Bronchial epithelial cell (primary cell): ENCODE measurements around the gene SPATA16. TPM values are rescaled to one million over a fixed set of nuclear protein-coding genes. Genes with fewer than 3 reads are reported as not detected.

Source experiments
- DNase-seq: peaks from one replicate; pipeline ENCODE4 v3.0.0-alpha.2; 2010; ENCODE audit warnings: low read depth
- FAIRE-seq: peaks from 2 replicates; lab custom pipeline; 2011; peaks lifted over from hg19 to GRCh38; lab: Jason Lieb, UNC
- H3K27me3 ChIP-seq: 2 replicates; pipeline ENCODE4 v1.5.1; 2011; ENCODE audit warnings: low read length; ENCODE audit not compliant: control insufficient read depth, insufficient read depth
- H3K36me3 ChIP-seq: 2 replicates; pipeline ENCODE4 v1.5.1; 2011; ENCODE audit warnings: low read length; ENCODE audit not compliant: control insufficient read depth, insufficient read depth
- H3K4me3 ChIP-seq: 2 replicates; pipeline ENCODE4 v1.5.1; 2011; ENCODE audit warnings: mild to moderate bottlenecking, low read depth, low read length, control low read depth
- total RNA-seq: library from RNA; depleted of rRNA; stranded (reverse); fragments of >200 nt; gene quantifications from 2 replicates; pipeline ENCODE4 v1.2.1, GENCODE V29; 2014
- TF ChIP-seq, protein P1 (sequence below): IDR thresholded peaks from 2 replicates; pipeline ENCODE4 v1.5.1; 2011; ENCODE audit warnings: mild to moderate bottlenecking, moderate library complexity, low read length, control low read depth, inconsistent platforms; ENCODE audit not compliant: insufficient read depth, severe bottlenecking

Gene SPATA16
- total RNA-seq, 1 donor from 2014 or later: not detected

DNA sequence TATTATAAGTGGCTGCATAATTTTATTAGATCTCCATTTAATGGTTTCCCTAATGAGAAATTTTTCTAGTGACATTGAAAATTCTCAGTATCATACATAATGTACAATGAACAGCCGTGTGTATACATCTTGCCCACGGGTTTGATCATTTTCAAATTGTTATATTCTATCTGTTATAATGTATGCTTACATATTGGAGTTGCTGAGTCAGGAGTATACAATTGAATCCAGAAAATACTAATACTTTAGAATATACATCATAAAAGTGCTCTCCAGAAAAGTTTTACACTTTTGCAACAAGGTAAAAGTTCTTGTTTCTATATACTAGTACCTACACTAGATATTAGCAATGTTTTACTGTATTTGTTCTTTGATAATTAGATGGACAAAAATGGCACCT, 82.8 kb downstream of the SPATA16 start:
- TF ChIP-seq, protein P1, sequence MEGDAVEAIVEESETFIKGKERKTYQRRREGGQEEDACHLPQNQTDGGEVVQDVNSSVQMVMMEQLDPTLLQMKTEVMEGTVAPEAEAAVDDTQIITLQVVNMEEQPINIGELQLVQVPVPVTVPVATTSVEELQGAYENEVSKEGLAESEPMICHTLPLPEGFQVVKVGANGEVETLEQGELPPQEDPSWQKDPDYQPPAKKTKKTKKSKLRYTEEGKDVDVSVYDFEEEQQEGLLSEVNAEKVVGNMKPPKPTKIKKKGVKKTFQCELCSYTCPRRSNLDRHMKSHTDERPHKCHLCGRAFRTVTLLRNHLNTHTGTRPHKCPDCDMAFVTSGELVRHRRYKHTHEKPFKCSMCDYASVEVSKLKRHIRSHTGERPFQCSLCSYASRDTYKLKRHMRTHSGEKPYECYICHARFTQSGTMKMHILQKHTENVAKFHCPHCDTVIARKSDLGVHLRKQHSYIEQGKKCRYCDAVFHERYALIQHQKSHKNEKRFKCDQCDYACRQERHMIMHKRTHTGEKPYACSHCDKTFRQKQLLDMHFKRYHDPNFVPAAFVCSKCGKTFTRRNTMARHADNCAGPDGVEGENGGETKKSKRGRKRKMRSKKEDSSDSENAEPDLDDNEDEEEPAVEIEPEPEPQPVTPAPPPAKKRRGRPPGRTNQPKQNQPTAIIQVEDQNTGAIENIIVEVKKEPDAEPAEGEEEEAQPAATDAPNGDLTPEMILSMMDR: no peak
- DNase-seq: no peak
- Histone ChIP-seq H3K27me3 (no peaks in the 10 kb centered on the region), H3K36me3 (no peaks in the 10 kb centered on the region), H3K4me3 (no peak overlapping the region)
- no peak for FAIRE-seq

DNA sequence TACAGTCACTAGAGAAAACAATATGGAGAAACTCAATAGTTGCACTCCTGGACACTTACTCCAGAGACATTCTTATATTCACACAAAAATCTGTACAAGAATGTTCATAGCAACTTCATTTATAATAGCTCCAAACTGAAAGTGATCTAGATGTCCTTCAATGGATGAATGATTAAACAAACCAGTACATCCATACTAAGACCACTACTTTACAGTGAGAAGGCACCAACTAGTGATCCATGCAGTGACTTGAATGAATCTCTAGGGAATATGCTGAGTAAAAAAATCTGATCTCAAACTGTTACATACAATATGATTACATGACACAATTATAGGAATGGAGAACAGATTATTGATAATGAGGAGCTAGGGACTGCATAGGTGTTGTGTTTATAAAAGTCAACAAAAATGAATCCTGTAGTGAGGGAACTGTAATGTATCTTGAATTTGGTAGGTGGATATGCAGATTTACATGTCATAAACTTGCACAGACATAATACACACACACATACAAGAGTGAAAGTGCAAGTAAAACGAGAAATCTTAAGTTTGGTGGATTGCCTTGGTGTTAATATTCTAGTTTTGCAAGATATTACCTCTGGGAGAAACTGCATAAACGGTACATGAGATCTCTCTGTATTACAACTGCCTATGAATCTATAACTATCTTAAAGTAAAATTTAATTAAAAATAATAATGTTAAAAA, 85.7 kb downstream of the SPATA16 start:
- DNase-seq (no peak), FAIRE-seq (no peak)
- Histone ChIP-seq H3K4me3 (no peak overlapping the region), H3K27me3 (no peaks in the 10 kb centered on the region), H3K36me3 (no peaks in the 10 kb centered on the region)
- TF ChIP-seq, protein P1: no peak

DNA sequence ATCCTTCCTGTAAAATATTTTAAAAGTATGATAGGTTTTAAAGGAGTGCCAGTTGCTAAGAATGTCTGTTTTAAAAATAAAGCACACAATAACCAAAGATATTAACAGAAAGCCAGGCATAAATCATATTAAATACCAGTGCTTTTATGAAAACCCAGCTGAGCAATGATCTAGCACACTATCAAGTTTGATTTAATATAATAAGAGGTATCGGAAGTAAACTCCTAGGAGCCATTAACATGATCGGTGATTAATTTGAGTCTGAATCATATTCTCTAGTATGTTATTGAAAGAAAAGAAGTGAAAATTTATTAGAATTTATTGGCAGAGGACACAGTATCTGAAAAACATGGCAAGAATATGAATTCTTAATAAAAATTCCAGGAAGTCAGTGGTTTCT, 91.7 kb downstream of the SPATA16 start:
- FAIRE-seq (no peak), DNase-seq (no peak)
- no peaks in the 10 kb centered on the region for H3K27me3 ChIP-seq
- no peak overlapping the region for H3K4me3 ChIP-seq
- H3K36me3 ChIP-seq: no peaks in the 10 kb centered on the region
- TF ChIP-seq, protein P1: no peak

DNA sequence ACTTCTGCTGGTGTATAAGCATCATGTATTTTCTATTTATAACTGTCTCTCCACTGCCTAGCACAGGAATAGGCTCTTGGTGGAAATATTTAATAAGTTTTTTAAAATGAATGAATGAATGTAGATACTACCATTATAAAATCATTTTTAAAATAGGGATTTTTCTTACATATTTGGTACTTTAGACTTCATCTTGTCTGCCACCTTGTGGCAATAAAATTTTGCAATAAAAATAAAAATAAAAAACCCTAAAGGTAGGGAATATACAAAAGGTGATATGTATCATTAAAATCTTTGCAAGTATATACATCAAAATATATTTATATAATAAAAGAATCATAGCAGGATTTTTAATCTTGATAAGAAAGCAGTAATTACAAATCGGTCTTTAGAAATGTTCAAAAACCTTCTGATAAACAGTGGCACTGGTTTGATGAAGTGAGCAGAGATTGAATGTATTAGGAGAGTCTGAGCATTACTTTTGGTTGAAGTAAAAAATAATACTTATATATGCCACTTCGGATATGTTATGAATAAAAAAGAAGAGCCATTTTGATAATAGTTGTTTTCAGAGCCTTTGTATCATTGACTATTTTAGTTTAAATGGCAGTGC, 95.2 kb downstream of the SPATA16 start:
- DNase-seq: peak; percentile 10
- TF ChIP-seq, protein P1: no peak
- no peak for FAIRE-seq

DNA sequence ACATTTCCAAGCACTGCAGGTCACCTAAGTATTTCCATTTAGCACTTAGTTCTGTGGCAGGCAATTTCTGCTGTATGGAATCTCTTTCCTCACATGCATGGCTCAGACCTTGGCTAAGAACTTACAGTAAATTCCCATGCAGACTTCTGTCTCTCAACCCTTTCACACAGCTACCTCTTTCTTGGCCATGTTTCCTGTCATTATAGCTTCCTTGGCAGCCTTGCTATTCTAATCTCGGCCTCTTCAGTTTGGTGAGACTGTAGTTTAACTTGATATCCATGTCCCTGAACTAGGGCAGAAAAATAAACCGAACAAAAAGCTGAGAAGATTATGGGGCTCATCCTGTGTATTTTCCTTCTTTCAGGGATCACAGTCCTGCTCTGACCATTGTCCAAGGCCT, 96.0 kb downstream of the SPATA16 start:
- TF ChIP-seq, protein P1: no peak
- H3K36me3 ChIP-seq: no peaks in the 10 kb centered on the region
- DNase-seq: no peak
- H3K27me3 ChIP-seq: no peaks in the 10 kb centered on the region
- no peak overlapping the region for H3K4me3 ChIP-seq
- FAIRE-seq: no peak

More for the DNA sequence above, 95.2 kb downstream of the SPATA16 start:
- H3K36me3 ChIP-seq: no peaks in the 10 kb centered on the region
- no peaks in the 10 kb centered on the region for H3K27me3 ChIP-seq
- no peak overlapping the region for H3K4me3 ChIP-seq
